ENCODE measurements around the gene FAM171A2.

DNA sequence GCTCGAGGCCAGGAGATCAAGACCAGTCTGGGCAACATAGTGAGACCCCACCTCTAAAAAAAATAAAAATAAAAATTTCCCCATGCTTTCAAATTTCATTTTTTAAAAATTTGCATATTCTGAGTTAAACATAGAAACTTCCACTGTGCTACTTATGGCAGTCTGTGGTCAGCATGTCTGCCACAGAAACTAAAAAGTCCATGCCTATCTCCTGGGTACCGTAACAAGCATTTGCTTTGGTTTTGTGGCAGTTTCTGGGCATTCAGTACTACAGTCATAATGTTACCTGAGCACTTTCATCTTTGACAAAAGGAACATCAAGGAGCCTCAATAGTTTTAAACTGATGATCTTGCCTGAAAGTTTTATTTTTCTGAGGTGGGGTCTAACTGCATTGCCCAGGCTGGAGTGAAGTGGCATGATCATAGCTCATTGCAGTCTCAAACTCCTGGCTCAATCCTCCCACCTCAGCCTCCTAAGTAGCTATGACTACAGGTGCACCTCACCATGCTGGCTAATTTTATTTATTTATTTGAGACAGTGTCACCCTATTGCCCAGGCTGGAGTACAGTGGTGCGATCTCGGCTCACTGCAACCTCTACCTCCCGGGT, 39.0 kb upstream of the FAM171A2 start:
- TF ChIP-seq ZNF274 (IDR thresholded peaks at IDR 0.05; ENCODE audit: low read depth, low read length), result no peak
- TF ChIP-seq YY1 (IDR thresholded peaks at IDR 0.05; ENCODE audit: insufficient read depth, insufficient read length), result no peak
